GM12878 (cell line): ENCODE measurements around the gene SYT3.

Source experiments
- EZH2 ChIP-seq: IDR thresholded peaks from 2 replicates; pipeline ENCODE4 v1.6.1; 2012; ENCODE audit warnings: low read depth, mild to moderate bottlenecking, control low read depth, inconsistent platforms, low read length, borderline replicate concordance; ENCODE audit not compliant: control insufficient read depth
- HDAC6 ChIP-seq: fragments of 200-600 bp; sonication (generic); IDR thresholded peaks from one replicate; pipeline ENCODE4 v1.8.0; 2017; ENCODE audit warnings: antibody characterized with exemption; ENCODE audit not compliant: unreplicated experiment
- SMARCA5 ChIP-seq: fragments of 450-650 bp; IDR thresholded peaks from 2 replicates; pipeline ENCODE4 v1.6.1; 2017; ENCODE audit warnings: mild to moderate bottlenecking
- TAF1 ChIP-seq: IDR thresholded peaks from 2 replicates; pipeline ENCODE4 v1.6.1; 2011; ENCODE audit warnings: mild to moderate bottlenecking, low read depth, low read length, borderline replicate concordance
- TF ChIP-seq, protein P1 (sequence below): fragments of 450-650 bp; formaldehyde crosslinking; IDR thresholded peaks from 2 replicates; pipeline ENCODE4 v1.4.0; 2022; ENCODE audit warnings: mild to moderate bottlenecking, moderate library complexity
- TF ChIP-seq, protein P2 (sequence below), 3 experiments: IDR thresholded peaks in 2 of 3; conservative IDR thresholded peaks in 1 of 3; 2 replicates each; pipeline ENCODE4 v1.5.1; 2011; ENCODE audit warnings: low read depth in 3 of 3, low read length in 3 of 3, mild to moderate bottlenecking in 3 of 3, control low read depth in 2 of 3, moderate library complexity in 2 of 3, inconsistent platforms in 1 of 3, mixed read lengths in 1 of 3; ENCODE audit not compliant: control insufficient read depth in 2 of 3, insufficient read depth in 1 of 3; ENCODE audit errors: extremely low read depth in 1 of 3

DNA sequence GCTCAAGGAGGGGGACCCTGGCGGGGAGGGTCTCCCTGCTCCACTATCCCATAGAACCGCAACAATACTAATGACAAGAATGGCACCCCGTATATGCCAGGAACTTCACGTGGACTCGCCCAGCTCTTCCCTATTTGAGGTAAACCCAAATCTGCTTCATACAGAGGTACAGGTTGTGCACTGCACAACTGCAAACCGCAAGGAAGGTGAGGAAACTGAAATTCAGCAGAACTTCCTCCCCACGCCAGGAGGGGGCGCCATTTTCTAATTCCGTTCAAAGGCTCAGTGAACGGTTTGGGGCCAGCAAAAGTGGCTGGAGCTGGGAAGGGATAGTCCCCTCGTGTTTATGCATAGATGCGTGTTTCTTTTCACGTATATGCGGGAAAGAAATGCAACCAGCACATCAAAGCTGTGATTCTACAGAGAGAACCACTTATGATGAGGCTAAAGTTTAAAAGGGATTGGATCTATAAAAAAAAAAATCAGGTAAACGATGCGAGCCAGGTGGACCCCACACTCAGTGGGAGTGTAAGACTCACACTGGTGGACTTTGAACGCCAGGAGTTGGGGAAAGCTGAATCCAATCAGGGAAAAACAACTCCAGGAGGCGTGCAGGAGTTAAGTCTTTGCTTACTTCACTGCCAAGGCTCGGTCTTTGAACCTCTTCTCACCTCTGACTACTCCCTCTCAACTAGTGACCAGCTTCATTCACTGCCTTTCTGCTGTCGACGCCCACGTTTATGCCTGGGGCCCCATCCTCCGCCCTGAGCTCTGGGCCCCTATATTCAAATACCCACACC, 29.8 kb upstream of the SYT3 start:
- no peak for TF ChIP-seq EZH2
- TF ChIP-seq, protein P1, sequence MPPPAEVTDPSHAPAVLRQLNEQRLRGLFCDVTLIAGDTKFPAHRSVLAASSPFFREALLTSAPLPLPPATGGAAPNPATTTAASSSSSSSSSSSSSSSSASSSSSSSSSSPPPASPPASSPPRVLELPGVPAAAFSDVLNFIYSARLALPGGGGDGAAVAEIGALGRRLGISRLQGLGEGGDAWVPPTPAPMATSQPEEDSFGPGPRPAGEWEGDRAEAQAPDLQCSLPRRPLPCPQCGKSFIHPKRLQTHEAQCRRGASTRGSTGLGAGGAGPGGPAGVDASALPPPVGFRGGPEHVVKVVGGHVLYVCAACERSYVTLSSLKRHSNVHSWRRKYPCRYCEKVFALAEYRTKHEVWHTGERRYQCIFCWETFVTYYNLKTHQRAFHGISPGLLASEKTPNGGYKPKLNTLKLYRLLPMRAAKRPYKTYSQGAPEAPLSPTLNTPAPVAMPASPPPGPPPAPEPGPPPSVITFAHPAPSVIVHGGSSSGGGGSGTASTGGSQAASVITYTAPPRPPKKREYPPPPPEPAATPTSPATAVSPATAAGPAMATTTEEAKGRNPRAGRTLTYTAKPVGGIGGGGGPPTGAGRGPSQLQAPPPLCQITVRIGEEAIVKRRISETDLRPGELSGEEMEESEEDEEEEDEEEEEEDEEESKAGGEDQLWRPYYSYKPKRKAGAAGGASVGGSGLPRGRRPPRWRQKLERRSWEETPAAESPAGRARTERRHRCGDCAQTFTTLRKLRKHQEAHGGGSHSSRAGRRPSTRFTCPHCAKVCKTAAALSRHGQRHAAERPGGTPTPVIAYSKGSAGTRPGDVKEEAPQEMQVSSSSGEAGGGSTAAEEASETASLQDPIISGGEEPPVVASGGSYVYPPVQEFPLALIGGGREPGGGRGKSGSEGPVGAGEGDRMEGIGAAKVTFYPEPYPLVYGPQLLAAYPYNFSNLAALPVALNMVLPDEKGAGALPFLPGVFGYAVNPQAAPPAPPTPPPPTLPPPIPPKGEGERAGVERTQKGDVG = no peak
- TF ChIP-seq, protein P2, sequence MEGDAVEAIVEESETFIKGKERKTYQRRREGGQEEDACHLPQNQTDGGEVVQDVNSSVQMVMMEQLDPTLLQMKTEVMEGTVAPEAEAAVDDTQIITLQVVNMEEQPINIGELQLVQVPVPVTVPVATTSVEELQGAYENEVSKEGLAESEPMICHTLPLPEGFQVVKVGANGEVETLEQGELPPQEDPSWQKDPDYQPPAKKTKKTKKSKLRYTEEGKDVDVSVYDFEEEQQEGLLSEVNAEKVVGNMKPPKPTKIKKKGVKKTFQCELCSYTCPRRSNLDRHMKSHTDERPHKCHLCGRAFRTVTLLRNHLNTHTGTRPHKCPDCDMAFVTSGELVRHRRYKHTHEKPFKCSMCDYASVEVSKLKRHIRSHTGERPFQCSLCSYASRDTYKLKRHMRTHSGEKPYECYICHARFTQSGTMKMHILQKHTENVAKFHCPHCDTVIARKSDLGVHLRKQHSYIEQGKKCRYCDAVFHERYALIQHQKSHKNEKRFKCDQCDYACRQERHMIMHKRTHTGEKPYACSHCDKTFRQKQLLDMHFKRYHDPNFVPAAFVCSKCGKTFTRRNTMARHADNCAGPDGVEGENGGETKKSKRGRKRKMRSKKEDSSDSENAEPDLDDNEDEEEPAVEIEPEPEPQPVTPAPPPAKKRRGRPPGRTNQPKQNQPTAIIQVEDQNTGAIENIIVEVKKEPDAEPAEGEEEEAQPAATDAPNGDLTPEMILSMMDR (IDR thresholded peaks at IDR 0.05 in 2 of 3, conservative IDR thresholded peaks at IDR 0.05 in 1 of 3; ENCODE audit: control insufficient read depth in 2 of 3, extremely low read depth in 1 of 3, insufficient read depth in 1 of 3, low read depth in 3 of 3, low read length in 3 of 3) = peak; percentile 58 to 73 (median 67)
- TF ChIP-seq HDAC6 = no peak
- no peak for TF ChIP-seq SMARCA5
- no peak for TF ChIP-seq TAF1
